MM.1S (cell line): ENCODE results near the gene PHF21A.

Experiments used
- EZH2 ChIP-seq: fragments of 300-600 bp; sonication (generic); optimal IDR thresholded peaks from 2 replicates; pipeline ENCODE3; 2017; ENCODE audit warnings: low read depth, mild to moderate bottlenecking, antibody characterized with exemption, low read length, mixed read lengths
- EZH2phosphoT487 ChIP-seq: fragments of 300-600 bp; sonication (generic); IDR thresholded peaks from 2 replicates; pipeline ENCODE4 v1.6.1; 2018; ENCODE audit warnings: antibody characterized with exemption, low read length
- TF ChIP-seq, protein P1 (sequence below): fragments of 300-600 bp; sonication (generic); IDR thresholded peaks from 2 replicates; pipeline ENCODE4 v1.5.1; 2016; ENCODE audit warnings: antibody characterized with exemption, low read length, mixed read lengths

GRCh38 chr11:46141597-46141996 is 20.3 kb upstream of the PHF21A start:
- TF ChIP-seq, protein P1, sequence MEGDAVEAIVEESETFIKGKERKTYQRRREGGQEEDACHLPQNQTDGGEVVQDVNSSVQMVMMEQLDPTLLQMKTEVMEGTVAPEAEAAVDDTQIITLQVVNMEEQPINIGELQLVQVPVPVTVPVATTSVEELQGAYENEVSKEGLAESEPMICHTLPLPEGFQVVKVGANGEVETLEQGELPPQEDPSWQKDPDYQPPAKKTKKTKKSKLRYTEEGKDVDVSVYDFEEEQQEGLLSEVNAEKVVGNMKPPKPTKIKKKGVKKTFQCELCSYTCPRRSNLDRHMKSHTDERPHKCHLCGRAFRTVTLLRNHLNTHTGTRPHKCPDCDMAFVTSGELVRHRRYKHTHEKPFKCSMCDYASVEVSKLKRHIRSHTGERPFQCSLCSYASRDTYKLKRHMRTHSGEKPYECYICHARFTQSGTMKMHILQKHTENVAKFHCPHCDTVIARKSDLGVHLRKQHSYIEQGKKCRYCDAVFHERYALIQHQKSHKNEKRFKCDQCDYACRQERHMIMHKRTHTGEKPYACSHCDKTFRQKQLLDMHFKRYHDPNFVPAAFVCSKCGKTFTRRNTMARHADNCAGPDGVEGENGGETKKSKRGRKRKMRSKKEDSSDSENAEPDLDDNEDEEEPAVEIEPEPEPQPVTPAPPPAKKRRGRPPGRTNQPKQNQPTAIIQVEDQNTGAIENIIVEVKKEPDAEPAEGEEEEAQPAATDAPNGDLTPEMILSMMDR, result no peak
- TF ChIP-seq EZH2, result no peak
- TF ChIP-seq EZH2phosphoT487, result no peak
